HG02885 (cell line): ENCODE data around the gene OSCP1.

ENCODE experiments used
- ATAC-seq: cut with Tn5 transposase; IDR thresholded peaks from one replicate; pipeline ENCODE4 v1.9.1; 2021; ENCODE audit warnings: mild to moderate bottlenecking; ENCODE audit not compliant: unreplicated experiment, poor library complexity

The OSCP1 gene

DNA sequence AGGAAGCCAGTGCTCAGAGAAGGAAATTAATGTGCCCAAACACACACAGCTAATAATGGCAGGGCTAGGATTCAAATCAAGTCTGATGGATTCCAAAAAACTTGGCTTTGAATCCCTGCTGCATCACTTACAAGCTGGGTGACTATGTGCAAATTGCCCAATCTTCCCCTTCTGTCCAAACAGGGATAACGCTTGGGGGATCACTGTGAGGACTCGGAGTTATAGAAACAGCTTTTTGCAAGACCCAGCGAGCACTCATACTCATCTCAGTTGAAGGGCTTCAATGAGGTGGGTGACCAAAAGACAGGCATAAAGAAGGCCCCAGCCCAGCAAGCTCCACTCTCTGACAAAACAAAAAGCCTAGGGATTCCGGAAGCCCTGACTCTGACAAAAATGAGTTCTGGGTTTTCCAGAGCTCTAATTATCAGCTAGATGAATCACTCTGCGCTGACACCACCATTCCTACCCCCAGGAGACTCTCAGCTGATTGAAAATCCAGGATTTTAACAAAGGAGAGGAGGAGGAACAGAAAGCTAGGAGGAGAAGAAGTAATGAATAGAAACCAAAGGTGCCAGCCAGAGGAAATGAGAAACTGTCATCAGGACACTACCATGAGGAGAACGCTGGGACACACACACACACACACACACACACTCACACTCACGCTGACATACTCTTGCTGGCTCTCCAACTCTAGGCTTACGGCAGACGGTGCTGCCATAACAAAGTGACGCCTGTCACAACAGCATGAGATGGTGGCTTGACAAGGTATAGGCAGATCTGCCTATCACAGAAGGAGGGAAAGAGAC is 62.9 kb downstream of the OSCP1 start:
- no peak for ATAC-seq

DNA sequence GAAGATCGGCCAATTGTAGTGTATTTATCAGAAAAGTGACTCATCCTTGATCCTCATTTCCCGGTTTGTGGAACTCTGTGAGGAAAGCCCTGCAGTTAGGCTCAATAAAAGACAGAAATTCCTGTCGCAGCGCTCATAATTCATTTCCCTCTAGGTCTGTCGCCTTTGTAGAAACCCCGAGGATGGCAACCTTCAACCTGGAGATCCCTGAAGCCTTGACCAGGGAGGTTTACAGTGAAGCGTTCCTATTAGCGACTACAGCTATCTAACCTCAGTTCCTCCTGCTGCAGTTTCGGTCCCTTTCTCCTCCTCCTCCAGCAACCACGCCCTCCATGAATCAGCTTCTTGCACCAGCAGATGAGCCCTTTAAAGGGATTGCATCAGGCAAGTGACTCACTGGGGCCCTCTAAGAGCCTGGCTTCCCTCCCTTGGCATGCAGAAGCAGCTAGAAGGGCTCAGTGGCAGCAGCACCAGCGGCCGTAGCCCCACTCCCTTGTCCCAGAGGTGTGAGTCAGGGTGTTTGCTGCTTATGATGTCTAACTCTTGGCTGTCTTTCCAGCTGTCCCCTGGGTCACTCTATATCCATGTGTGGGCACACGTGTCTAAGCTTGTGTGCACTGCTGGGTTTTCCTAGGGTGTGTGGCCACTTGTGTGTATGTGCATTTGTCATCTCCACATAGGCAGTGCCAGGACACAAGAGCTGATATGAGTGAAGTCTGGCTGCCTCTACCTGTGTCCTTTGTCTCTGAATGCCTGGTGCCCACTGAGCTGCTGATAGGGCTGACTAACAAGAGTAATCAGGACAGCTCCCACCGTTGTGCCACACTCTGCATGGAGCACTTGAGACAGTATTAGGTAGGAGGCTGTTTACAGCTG is 63.7 kb downstream of the OSCP1 start:
- peak; percentile 39 for ATAC-seq

DNA sequence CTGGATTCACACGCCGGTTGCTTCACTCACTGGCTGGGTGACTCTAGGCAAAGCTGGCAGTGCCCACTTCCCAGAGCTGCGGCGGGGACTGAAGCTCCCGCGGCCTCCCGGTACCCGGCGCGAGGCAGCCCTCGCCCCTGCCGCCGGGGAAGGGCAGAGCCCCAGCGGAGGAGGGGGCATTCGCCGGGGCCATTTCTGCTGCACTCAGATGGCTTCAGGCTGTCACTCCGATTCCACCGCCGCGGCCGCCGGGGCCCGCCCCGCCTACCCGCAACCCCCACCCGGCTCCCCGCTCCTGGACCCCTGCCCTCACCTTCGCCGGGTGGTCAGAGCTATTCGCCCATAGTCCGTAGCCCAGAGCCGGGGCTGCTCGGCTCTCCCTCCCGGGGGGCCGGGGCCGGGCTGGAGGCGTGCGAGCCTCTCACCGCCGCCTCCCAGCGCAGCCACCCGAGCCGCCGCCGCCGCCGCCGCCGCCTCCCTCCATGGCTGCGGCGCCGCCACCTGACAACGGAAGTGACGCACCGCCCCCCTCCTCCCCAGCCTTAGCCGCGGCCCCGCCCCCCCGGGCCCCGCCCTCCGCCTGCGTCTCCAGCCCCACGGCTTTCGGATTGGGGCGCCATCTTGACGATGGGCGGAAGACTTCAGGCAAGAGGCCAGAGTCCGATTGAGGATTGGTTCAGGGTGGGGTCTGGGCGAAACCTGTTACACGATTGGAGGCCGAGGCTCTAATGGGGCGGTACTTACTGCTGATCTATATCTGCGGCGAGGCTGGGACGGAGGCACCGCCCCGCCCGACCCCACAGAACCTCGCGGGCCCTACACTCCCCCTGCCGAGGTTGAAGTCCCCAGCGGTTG is 64.6 kb downstream of the OSCP1 start, which contains the start of gene STK40:
Gene STK40 (minus strand): TSS at position 515 of the 855 bp plus-strand sequence. CDS start 24,592 bp downstream, outside the sequence.
- ATAC-seq: peak; percentile 88

DNA sequence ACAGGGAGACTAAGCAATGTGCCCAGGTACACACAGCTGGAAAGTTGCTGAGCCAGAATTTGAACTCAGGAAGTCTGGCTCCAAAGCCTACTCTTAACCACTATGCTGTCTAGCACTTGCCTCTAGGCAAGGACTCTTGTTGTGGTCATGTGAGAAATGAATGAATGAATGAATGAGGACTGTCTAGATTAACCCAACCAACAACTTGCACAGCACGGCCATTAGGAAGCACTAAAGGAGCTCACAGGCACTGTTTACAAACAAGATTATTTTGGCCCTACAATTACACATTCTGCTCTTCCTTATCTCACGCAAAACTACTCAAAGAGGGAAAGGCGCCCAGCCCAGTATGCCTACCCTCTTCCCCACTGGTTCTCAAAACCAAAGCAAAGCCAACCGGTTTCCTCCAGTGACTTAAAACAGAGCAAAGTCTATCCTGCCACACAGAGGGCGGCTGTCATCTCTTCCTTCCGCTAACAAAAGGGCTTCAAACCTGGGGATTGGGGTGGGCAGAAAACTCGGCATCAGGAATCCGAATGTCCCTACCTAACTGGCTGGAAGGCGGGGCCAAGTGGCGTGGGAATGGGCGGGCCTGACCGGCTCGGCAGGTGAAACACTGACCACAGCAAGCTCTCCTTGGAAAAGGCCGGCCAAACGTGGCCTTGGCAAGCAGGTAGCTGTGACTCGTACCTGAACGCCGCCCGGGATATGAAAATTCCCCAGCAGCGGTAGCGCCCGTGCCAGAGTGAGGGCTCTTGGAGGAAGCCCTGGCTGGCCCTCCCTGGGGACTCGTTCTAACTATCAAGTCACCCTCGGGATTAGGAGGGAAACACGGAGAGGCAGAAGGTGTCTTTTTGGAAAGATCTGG is 65.5 kb downstream of the OSCP1 start:
- no peak for ATAC-seq

DNA sequence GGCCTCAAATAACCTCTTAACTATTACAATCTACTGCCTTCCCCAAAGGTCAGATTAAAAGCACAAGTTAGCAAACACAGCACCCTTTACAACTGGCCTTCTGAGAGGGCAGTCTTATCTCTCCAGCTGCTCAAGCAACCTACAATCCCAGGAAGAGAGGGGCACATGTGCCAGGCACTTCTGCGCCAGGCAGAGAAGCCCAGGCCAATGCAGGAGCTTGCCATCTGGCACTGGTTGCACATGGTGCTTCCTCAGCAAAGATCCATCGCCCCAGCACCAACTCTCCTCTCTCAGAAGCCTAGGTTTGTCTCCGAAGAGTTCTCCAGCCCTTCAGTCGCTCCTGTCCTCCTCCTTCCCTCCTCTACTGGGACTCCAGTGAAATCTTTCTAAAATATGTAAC is 67.0 kb downstream of the OSCP1 start:
- ATAC-seq: no peak

DNA sequence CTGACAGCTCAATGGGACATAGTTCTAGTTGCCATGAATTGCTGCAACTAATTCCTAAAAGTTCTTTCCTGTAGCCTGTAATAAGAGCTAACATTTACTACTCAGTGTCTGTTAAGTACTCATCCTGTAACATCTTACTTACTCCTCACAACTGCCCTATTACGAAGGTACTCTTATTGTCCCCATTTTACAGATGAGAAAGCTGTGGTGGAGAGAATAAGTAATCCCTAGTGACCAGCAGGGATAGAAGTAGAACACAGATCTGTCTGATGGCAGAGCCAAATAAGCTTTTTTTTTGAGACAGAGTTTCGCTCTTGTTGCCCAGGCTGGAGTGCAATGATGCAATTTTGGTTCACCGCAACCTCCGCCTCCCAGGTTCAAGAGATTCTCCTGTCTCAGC is 67.6 kb downstream of the OSCP1 start:
- ATAC-seq: no peak

DNA sequence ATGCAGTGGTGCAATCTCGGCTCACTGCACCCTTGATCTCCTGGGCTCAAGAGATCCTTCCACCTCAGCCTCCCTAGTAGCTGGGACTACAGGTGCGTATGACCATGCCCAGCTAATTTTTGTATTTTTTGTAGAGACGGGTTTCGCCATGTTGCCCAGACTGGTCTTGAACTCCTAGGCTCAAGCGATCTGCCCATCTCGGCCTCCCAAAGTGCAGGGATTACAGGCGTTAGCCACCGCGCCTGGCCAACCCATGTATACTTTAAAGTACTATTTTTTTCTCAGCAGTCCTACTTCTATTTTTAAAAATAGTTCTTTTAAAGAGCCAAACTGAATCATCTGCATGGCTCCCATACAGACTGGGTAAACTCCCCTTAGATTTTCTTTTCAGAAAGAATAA is 68.0 kb downstream of the OSCP1 start:
- ATAC-seq: no peak

DNA sequence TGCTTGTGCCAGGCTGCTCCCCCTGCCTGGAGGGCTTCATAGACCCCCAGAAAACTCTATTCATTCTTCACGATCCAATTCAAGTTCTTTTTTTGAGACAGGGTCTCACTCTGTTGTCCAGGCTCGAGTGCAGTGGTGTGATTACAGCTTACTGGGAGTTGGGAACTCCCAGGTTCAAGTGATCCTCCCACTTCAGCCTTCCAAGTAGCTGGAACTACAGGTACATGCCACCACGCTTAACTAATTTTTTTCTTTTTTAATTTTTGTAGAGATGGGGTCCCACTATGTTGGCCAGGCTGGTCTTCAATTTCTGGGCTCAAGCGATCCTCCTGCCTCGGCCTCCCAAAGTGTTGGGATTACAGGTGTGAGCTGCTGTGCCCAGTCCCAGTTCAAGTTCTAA is 68.8 kb downstream of the OSCP1 start:
- no peak for ATAC-seq

DNA sequence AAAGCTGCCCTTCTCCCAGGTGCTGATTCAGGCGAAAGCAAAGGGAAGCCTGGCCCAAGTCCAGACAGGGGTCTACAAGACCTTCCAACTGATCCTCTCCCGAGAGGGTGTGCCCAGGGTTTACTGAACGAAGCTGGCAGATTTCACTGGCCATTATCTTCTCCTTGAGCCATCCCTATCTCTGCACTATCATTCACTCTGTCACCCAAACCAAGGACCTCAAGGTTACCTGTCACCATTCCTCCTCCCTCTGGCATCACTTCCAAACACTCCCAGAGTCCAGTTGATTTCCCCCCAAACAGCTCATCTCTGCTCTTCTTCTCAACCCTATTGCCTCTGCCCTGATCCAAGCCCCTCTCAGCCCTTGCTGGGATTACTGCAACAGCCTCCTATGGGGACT is 69.5 kb downstream of the OSCP1 start:
- no peak for ATAC-seq

DNA sequence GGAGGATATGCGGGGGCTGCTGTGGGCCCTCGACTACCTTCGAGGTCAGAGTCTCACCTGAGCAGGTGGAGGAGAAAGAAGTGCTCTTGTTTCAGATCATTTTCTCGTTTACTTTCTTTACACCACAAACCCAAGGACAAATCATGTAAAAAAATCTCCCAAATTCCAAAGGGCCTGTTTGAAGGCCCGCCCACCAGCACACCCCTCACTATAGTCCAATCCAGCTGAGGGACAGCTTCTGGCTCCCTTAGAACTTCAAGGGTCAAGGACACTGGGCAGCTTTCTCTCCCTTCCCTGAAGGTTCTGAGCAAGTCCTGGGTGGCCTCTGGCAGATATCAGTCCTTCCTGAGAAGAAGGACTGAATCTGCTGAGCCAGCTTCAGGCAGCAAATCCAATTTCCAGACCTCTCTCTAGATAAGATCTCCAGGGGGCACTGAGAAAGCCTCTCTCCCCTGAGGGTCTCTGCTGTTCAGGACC is 70.1 kb downstream of the OSCP1 start:
- ATAC-seq: no peak

DNA sequence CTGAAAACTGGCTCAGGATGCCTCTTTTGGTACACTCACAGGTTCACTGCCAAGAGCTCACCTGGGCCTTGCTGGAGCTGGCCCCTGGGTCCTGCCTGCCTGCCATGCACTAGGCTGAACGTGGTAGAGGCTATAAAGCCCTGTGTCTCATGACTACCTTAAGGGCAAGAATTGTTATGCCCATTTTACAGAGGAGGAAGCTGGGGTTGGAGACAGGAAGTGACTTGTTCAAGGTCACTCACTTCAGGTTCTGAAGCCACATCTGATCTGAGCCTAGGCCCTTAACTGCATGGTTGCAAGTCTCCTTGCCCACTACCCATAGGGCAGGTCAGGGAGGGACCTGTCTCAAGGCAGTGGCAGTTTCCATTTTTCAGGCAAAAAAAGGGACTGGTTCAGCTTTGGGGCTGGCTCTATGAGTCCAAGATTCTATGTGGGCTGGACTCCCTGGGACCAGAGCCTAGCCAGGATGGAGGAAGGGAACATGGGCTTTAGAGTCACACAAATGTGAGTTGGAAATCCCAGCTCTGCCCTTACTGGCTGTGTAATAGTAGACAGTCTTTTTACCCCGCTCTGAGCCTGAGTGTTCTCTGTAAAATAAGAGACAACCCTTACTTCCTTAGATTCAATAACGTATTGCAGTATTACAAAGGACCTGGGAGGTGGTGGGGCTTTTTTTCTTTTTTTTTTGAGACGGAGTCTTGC is 72.3 kb downstream of the OSCP1 start:
- no peak for ATAC-seq

DNA sequence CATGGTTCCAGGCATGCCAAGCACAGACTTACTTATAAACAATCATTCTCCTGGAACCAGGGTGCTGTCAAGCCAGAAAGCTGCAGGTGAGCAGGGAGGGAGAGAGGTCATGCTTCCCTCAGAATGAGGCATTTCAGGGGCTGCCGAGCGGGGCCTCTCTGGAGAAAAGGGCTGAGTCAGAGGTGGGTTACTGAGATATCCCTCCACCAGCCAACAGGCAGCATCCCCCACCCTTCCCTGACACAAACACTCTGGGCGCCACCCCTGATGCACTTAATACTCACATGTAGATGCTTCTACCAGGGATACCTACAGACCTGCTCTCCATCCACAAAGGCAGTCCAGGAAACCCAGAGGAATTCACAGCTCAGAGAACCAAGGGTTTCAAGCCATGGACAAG is 77.6 kb downstream of the OSCP1 start:
- no peak for ATAC-seq

DNA sequence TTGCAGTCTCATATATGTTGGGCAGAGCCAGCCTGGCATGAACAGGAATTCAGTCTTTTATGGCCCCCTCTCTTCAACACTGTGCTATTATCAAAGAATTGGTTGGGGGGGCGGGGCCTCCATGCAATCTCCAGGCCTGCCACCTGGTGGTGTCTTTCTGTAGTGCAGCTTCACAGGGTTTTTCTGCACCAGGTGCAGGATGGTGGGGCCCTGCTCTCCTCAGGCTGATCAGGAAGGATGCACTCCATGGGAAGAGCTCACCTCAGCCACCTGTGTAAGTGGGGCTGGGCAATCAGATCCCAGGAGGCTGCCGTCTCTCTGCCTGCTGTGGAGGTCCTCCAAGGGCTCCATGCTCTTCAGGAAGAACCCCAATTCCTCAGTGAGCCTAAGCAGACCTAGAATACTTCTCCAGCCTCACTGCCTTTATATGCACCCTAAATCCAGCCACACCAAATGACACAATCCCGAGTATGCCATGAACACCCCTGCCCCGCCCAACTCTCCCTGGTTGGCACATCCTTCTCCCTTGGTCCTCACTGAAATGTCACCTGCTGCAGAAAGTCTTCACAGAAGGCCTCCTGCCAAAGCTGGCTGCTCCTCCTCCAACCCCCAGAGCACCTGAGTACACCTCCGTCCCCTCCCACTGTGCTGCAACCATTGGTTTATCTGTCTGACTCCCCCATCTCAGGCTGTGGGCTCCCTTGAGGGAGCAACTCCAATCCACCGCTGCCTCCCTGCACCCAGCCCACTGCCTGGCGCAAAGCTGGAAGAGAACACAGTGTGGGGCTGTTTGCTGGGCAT is 81.0 kb downstream of the OSCP1 start:
- no peak for ATAC-seq
